Upper lobe of left lung (tissue), 4 donors: ENCODE data around the gene MAGI2.

ENCODE experiments used
- CTCF ChIP-seq, 6 experiments: fragments of 450-650 bp in 4 of 6; fragments of 200-600 bp in 2 of 6; sonication (generic) in 2 of 6; IDR thresholded peaks; one replicate each; pipeline ENCODE4 v1.5.1; 2016 to 2019; ENCODE audit warnings: antibody characterized with exemption in 6 of 6
- POLR2A ChIP-seq, 4 donors: fragments of 450-650 bp; IDR thresholded peaks; one replicate each; pipeline ENCODE4 v1.5.1; 2016 to 2017; ENCODE audit warnings: antibody characterized with exemption in 4 of 4, mild to moderate bottlenecking in 2 of 4
- POLR2AphosphoS5 ChIP-seq, 2 donors: sonication (generic); formaldehyde crosslinking; IDR thresholded peaks; one replicate each; pipeline ENCODE4 v1.5.1; 2017; ENCODE audit warnings: antibody characterized with exemption in 2 of 2

DNA sequence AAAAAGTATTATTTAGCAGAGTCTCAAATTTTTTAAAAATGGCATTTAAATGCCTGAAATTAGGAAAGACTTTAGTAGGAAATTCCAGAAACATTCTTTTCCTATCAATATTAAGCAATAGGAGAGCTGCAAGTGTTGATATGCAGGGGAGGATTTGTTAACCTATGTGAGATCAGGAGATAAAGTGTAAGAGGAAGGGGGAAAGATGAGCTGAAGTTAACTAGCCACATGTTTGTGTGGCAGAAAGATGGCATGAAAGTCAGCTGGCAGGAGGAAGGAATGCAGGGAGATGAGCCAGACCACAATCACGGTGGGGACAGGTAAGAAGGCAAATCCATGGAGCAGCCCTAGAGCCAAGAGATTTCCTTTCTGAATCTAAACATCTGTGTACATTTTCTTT, 303.6 kb downstream of the MAGI2 start:
- no peak for TF ChIP-seq POLR2A (IDR thresholded peaks at IDR 0.05)
- TF ChIP-seq CTCF (IDR thresholded peaks at IDR 0.05): no peak
- TF ChIP-seq POLR2AphosphoS5 (IDR thresholded peaks at IDR 0.05): no peak
